SU-DHL-6 (cell line): ENCODE results near the gene IGLL5.

ENCODE experiments used
- CTCF ChIP-seq: fragments of 200-600 bp; sonication (generic); IDR thresholded peaks from one replicate; pipeline ENCODE4 v1.5.1; 2017; ENCODE audit warnings: antibody characterized with exemption, mild to moderate bottlenecking, low read length, moderate library complexity; ENCODE audit not compliant: insufficient read depth, poor library complexity, severe bottlenecking
- EZH2phosphoT487 ChIP-seq: fragments of 200-600 bp; sonication (generic), shearing (Covaris generic); conservative IDR thresholded peaks from 2 replicates; pipeline ENCODE4 v1.6.1; 2018; ENCODE audit warnings: mild to moderate bottlenecking, antibody characterized with exemption, low read length, moderate library complexity, mixed read lengths

GRCh38 chr22:22918297-22918965, 30.8 kb downstream of the IGLL5 start:
- TF ChIP-seq EZH2phosphoT487: no peak
- no peak for TF ChIP-seq CTCF
